ENCODE data around the gene OR2S2.

Gene OR2S2, protein sequence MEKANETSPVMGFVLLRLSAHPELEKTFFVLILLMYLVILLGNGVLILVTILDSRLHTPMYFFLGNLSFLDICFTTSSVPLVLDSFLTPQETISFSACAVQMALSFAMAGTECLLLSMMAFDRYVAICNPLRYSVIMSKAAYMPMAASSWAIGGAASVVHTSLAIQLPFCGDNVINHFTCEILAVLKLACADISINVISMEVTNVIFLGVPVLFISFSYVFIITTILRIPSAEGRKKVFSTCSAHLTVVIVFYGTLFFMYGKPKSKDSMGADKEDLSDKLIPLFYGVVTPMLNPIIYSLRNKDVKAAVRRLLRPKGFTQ

DNA sequence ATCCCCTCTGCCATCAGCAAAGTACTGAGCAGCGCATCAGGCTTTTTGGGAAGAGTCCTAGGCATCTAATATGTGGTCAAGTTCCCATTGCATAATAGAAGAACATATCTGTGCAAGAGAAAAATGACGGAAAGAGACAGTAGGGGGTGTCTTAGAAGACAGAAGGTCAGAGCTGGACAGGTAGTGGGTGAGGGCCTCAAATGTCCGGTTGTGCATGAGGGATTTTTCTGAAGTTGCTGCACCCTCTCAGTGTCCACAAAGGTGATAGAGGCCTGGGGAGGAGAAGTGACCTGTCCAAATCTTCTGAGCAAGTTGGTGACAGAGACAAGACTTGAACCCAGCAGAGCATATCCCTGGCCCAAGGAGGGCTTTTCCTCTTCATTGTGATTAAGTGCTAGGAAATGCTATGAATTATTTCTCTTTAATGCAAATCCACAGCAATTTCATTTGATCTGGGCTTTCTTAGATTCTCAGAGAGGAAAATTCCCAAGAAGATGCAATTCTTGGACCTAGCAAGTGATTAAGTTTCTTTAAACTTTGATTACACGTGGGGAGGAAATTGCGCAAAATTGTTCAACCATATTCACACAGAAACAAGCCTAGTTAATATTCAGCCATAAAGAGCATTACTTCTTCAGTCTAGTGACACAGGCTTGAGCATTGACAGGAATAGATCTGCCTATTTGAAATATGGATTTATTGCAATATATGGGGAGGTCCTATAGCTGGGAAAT lies at the start of gene OR2S2:
Gene OR2S2, minus strand, starts transcription at position 51 of the 734 bp plus-strand sequence. CDS start 56 bp downstream, outside the sequence.
- no peaks in the 10 kb centered on the region for H3K79me2 ChIP-seq (ENCODE audit: low read length)
- H3K4me1 ChIP-seq (ENCODE audit: low read length): no peaks in the 10 kb centered on the region
- H3K27me3 ChIP-seq (ENCODE audit: low read depth, low read length): peaks cover 55% of the 10 kb centered on the region
- H4K20me1 ChIP-seq (ENCODE audit: insufficient read depth, low read length): no peaks in the 10 kb centered on the region
- no peak within 1 kb of the TSS for H3K4me3 ChIP-seq (ENCODE audit: low read length)
- H3K9ac ChIP-seq (ENCODE audit: low read length): no peak within 1 kb of the TSS
- no peaks in the 10 kb centered on the region for H3K9me3 ChIP-seq (ENCODE audit: insufficient read depth, low read length)
- H2AFZ ChIP-seq (ENCODE audit: low read depth, low read length): no peak within 1 kb of the TSS
- TF ChIP-seq, protein P1, sequence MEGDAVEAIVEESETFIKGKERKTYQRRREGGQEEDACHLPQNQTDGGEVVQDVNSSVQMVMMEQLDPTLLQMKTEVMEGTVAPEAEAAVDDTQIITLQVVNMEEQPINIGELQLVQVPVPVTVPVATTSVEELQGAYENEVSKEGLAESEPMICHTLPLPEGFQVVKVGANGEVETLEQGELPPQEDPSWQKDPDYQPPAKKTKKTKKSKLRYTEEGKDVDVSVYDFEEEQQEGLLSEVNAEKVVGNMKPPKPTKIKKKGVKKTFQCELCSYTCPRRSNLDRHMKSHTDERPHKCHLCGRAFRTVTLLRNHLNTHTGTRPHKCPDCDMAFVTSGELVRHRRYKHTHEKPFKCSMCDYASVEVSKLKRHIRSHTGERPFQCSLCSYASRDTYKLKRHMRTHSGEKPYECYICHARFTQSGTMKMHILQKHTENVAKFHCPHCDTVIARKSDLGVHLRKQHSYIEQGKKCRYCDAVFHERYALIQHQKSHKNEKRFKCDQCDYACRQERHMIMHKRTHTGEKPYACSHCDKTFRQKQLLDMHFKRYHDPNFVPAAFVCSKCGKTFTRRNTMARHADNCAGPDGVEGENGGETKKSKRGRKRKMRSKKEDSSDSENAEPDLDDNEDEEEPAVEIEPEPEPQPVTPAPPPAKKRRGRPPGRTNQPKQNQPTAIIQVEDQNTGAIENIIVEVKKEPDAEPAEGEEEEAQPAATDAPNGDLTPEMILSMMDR (IDR thresholded peaks at IDR 0.05; ENCODE audit: low read depth, low read length): no peak
- no peak for TF ChIP-seq EZH2phosphoT487 (IDR thresholded peaks at IDR 0.05; ENCODE audit: low read depth)
- no peak within 1 kb of the TSS for H3K4me2 ChIP-seq (ENCODE audit: low read length)
- no peak within 1 kb of the TSS for H3K27ac ChIP-seq (ENCODE audit: low read length)
- H3K36me3 ChIP-seq (replicated peaks; ENCODE audit: low read depth, low read length): no peaks in the 10 kb centered on the region

DNA sequence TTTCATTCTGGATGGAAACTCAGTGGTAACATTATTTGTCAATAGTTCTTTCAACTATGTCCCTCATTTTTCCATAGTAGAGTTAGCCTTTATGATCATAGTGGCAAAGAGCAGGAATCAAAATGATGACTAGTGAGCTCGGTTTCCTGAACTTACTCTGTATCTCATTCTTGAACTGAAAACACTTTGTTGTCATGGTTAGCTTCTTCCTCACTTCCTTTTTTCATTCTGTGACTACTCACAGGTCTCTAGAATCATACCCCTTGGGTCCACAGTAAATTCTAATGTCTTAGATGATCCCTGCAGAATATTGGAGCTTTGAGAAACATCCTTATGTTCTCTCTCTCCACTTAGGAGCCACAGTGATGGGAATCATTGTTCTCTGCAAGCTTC lies 49.4 kb upstream of the OR2S2 start:
- no peak for TF ChIP-seq EZH2phosphoT487 (IDR thresholded peaks at IDR 0.05; ENCODE audit: low read depth)
- Histone ChIP-seq H3K27me3 (ENCODE audit: low read depth, low read length) (peaks cover 47% of the 10 kb centered on the region), H3K4me2 (ENCODE audit: low read length) (peak overlapping the region; percentile 67), H3K4me1 (ENCODE audit: low read length) (peaks cover 34% of the 10 kb centered on the region), H4K20me1 (ENCODE audit: insufficient read depth, low read length) (no peaks in the 10 kb centered on the region), H3K36me3 (replicated peaks; ENCODE audit: low read depth, low read length) (peaks cover 9% of the 10 kb centered on the region), H3K27ac (ENCODE audit: low read length) (peak overlapping the region; percentile 39), H3K4me3 (ENCODE audit: low read length) (peak overlapping the region; percentile 41), H3K9ac (ENCODE audit: low read length) (no peak overlapping the region), H3K9me3 (ENCODE audit: insufficient read depth, low read length) (peaks cover 12% of the 10 kb centered on the region), H2AFZ (ENCODE audit: low read depth, low read length) (no peak overlapping the region), H3K79me2 (ENCODE audit: low read length) (no peaks in the 10 kb centered on the region)

DNA sequence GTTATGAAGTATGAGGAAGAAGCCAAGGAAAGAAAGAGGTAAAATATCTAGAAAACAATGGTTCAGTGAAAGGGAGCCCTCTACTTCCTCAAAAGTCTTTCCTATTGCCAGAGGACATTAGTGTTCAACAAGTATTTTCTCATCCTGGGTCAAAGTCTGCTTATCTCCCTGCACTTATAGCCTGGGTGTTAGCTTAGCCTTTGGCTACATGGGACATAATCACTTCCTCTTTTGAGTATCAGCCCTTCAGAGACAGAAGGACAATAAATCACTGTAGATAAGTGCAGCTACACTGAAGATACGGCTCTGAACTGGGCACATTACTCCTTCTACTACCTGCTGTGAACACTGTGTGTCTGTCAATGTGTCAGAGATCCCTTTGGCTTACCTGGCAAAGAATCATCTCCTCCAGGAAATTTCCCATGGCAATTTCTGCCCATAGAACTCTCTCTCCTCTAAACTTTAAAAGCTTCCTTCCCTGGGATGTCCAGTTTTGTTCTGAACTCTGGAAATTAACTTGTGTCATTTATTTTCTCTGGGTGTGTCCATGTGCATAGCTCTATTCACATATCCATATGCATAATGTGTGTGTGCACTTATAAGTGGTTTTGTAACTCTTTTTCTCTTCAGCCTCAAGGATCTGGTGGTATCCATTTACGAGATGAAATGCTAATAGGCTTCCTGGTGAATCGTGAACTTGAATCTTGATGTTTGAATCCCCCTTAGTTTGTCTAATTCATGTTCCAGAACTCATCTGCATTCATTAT lies 48.8 kb upstream of the OR2S2 start:
- Histone ChIP-seq H3K27me3 (ENCODE audit: low read depth, low read length) (peaks cover 53% of the 10 kb centered on the region), H3K36me3 (replicated peaks; ENCODE audit: low read depth, low read length) (peaks cover 9% of the 10 kb centered on the region), H3K27ac (ENCODE audit: low read length) (peak overlapping the region; percentile 39; the same call in 1 of the 2 replicates), H3K9ac (ENCODE audit: low read length) (no peak overlapping the region), H3K4me1 (ENCODE audit: low read length) (peaks cover 34% of the 10 kb centered on the region), H2AFZ (ENCODE audit: low read depth, low read length) (no peak overlapping the region), H4K20me1 (ENCODE audit: insufficient read depth, low read length) (no peaks in the 10 kb centered on the region), H3K4me3 (ENCODE audit: low read length) (peak overlapping the region; percentile 41; the same call in 1 of the 2 replicates), H3K79me2 (ENCODE audit: low read length) (no peaks in the 10 kb centered on the region), H3K4me2 (ENCODE audit: low read length) (peak overlapping the region; percentile 67), H3K9me3 (ENCODE audit: insufficient read depth, low read length) (peaks cover 12% of the 10 kb centered on the region)
- TF ChIP-seq, protein P1 (IDR thresholded peaks at IDR 0.05; ENCODE audit: low read depth, low read length): no peak
- TF ChIP-seq EZH2phosphoT487 (IDR thresholded peaks at IDR 0.05; ENCODE audit: low read depth): no peak

DNA sequence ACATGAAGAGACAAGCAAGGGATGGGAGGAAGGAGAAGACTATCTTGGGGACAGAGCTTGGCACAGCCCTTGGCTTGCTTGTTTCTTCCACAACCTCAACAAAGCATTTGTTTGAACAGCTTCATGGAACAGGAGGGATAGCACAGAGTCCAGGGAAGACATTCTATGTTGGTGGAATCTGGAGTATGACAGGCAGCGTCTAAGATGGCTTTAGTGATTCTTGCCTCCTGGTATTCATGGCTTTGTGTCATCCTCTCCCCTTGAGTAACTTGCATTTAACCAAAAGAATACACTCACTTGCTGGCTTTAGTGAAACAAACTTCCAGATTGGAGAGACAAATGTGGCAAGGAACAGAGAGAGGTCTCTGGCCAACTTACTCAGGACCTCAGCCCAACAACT lies 47.9 kb upstream of the OR2S2 start:
- Histone ChIP-seq H3K27me3 (ENCODE audit: low read depth, low read length) (peaks cover 47% of the 10 kb centered on the region), H2AFZ (ENCODE audit: low read depth, low read length) (no peak overlapping the region), H3K4me1 (ENCODE audit: low read length) (peaks cover 34% of the 10 kb centered on the region), H3K9me3 (ENCODE audit: insufficient read depth, low read length) (peaks cover 12% of the 10 kb centered on the region), H3K4me3 (ENCODE audit: low read length) (no peak overlapping the region), H3K27ac (ENCODE audit: low read length) (no peak overlapping the region), H3K36me3 (replicated peaks; ENCODE audit: low read depth, low read length) (peaks cover 9% of the 10 kb centered on the region), H4K20me1 (ENCODE audit: insufficient read depth, low read length) (no peaks in the 10 kb centered on the region), H3K79me2 (ENCODE audit: low read length) (no peaks in the 10 kb centered on the region), H3K9ac (ENCODE audit: low read length) (no peak overlapping the region), H3K4me2 (ENCODE audit: low read length) (no peak overlapping the region)
- TF ChIP-seq, protein P1 (IDR thresholded peaks at IDR 0.05; ENCODE audit: low read depth, low read length): no peak
- TF ChIP-seq EZH2phosphoT487 (IDR thresholded peaks at IDR 0.05; ENCODE audit: low read depth): no peak
